Measurements from ENCODE around the gene SLC37A4.
A peak's percentile ranks its signal among the peaks of the same experiment; 100 is the strongest.

Gene SLC37A4

GRCh38 chr11:119015054-119015611 lies 15.5 kb downstream of the SLC37A4 start:
- Histone ChIP-seq H3K36me3 (ENCODE audit: insufficient read depth, low read length) (peaks cover 78% of the 10 kb centered on the region), H3K27me3 (ENCODE audit: insufficient read depth, low read length) (no peaks in the 10 kb centered on the region), H3K9ac (ENCODE audit: low read depth, low read length) (no peak overlapping the region), H3K9me3 (ENCODE audit: insufficient read depth, low read depth, low read length) (no peaks in the 10 kb centered on the region), H3K27ac (ENCODE audit: low read depth, low read length) (peak overlapping the region; percentile 10; the same call in 1 of the 2 replicates), H3K4me3 (ENCODE audit: low read length) (no peak overlapping the region), H3K4me1 (ENCODE audit: insufficient read depth, low read length) (peaks cover 13% of the 10 kb centered on the region)
- 82% methylated on average over 8 of the region's 8 CpGs for WGBS

DNA sequence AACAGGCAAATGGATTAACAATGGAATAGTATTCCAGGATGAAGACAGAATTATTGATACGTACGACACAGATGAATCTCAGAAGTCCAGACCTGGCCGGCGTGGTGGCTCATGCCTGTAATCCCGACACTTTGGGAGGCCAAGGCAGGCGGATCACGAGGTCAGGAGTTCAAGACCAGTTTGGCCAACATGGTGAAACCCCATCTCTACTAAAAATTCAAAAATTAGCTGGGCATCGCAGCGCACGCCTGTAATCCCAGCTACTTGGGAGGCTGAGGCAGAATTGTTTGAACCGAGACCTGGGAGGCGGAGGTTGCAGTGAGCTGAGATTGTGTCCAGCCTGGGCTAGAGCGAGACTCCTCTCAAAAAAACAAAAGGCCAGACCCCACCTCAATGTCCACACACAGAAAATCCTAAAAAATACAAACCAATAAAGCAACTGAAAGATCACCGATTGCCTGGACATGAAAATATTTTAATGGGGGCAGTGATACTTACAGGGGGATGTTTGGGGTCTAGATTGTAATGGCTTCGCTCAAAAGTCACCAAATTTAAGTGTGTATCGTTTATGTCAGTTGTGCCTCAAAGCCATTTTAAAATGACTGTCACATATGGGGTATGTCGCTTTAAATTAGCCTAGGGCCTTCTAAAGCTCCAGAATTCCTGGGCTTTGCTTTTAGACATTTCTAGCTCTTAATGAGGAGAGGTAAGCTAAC lies 16.3 kb downstream of the SLC37A4 start:
- 92% methylated on average over 17 of the region's 17 CpGs for WGBS
- no peak overlapping the region for H3K9ac ChIP-seq (ENCODE audit: low read depth, low read length)
- peaks cover 80% of the 10 kb centered on the region for H3K36me3 ChIP-seq (ENCODE audit: insufficient read depth, low read length)
- H3K27me3 ChIP-seq (ENCODE audit: insufficient read depth, low read length) = no peaks in the 10 kb centered on the region
- peak overlapping the region; percentile 10; the same call in 1 of the 2 replicates for H3K27ac ChIP-seq (ENCODE audit: low read depth, low read length)
- H3K9me3 ChIP-seq (ENCODE audit: insufficient read depth, low read depth, low read length) = no peaks in the 10 kb centered on the region
- peaks cover 7% of the 10 kb centered on the region; the same call in 1 of the 2 replicates for H3K4me1 ChIP-seq (ENCODE audit: insufficient read depth, low read length)
- no peak overlapping the region for H3K4me3 ChIP-seq (ENCODE audit: low read length)

- H3K27me3 ChIP-seq (ENCODE audit: insufficient read depth, low read length) = no peaks in the 10 kb centered on the region
- no peak overlapping the region for H3K4me3 ChIP-seq (ENCODE audit: low read length)
- H3K4me1 ChIP-seq (ENCODE audit: insufficient read depth, low read length) = peaks cover 7% of the 10 kb centered on the region; the same call in 1 of the 2 replicates
- 91% methylated on average over 2 of the region's 3 CpGs for WGBS
- no peak overlapping the region for H3K27ac ChIP-seq (ENCODE audit: low read depth, low read length)
- H3K36me3 ChIP-seq (ENCODE audit: insufficient read depth, low read length) = peaks cover 94% of the 10 kb centered on the region
- H3K9me3 ChIP-seq (ENCODE audit: insufficient read depth, low read depth, low read length) = no peaks in the 10 kb centered on the region
- no peak overlapping the region for H3K9ac ChIP-seq (ENCODE audit: low read depth, low read length)
Measured at GRCh38 chr11:119012629-119013170, 18.0 kb downstream of the SLC37A4 start.

DNA sequence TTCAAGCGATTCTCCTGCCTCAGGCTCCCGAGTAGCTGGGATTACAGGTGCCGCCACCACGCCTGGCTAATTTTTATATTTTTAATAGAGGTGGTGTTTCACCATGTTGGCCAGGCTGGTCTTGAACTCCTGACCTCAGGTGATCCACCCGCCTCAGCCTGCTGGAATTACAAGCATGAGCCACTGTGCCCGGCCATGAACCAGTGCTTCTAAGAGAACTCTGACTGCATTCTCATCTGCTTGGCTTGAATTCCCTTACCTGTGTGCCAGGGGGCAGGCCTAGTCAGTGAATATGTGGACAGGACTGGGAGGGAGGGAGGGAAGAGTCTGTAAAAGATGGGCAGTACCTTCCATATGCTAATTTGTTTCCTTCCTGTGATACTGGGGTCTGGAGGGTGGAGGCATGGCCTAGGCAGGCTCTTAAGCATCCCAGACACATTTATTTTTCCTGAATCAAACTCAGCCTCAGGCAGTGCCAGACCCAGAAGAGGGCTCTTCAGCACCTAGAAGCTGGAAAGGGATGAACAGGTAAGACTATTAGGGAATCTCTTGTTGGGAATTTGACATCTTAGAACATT lies 19.1 kb downstream of the SLC37A4 start:
- Histone ChIP-seq H3K27me3 (ENCODE audit: insufficient read depth, low read length) (no peaks in the 10 kb centered on the region), H3K4me3 (ENCODE audit: low read length) (no peak overlapping the region), H3K4me1 (ENCODE audit: insufficient read depth, low read length) (peaks cover 1% of the 10 kb centered on the region; the same call in 1 of the 2 replicates), H3K27ac (ENCODE audit: low read depth, low read length) (no peak overlapping the region), H3K9ac (ENCODE audit: low read depth, low read length) (no peak overlapping the region), H3K36me3 (ENCODE audit: insufficient read depth, low read length) (peaks cover 94% of the 10 kb centered on the region), H3K9me3 (ENCODE audit: insufficient read depth, low read depth, low read length) (no peaks in the 10 kb centered on the region)
- 95% methylated on average over 6 of the region's 6 CpGs for WGBS

DNA sequence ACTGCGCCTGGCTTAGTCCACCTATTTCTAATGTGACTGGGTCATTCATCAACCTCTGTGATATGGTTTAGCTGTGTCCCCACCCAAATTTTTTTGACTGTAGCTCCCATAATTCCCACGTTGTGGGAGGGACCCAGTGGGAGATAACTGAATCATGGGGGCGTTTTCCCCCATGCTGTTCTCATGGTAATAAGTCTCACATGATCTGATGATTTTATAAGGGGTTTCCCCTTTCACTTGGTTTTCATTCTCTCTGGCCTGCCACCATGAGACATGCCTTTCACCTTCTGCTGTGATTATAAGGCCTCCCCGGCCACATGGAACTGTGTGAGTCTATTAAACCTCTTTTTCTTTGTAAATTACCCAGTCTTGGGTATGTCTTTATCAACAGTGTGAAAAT lies 24.0 kb downstream of the SLC37A4 start:
- no peaks in the 10 kb centered on the region for H3K27me3 ChIP-seq (ENCODE audit: insufficient read depth, low read length)
- H3K36me3 ChIP-seq (ENCODE audit: insufficient read depth, low read length) = peaks cover 86% of the 10 kb centered on the region
- H3K9ac ChIP-seq (ENCODE audit: low read depth, low read length) = no peak overlapping the region
- H3K27ac ChIP-seq (ENCODE audit: low read depth, low read length) = no peak overlapping the region
- H3K4me1 ChIP-seq (ENCODE audit: insufficient read depth, low read length) = no peaks in the 10 kb centered on the region
- H3K4me3 ChIP-seq (ENCODE audit: low read length) = no peak overlapping the region
- no peaks in the 10 kb centered on the region for H3K9me3 ChIP-seq (ENCODE audit: insufficient read depth, low read depth, low read length)
- WGBS = 92% methylated on average over 3 of the region's 4 CpGs

- Histone ChIP-seq H3K36me3 (ENCODE audit: insufficient read depth, low read length) (peaks cover 65% of the 10 kb centered on the region), H3K4me3 (ENCODE audit: low read length) (no peak overlapping the region), H3K4me1 (ENCODE audit: insufficient read depth, low read length) (peaks cover 6% of the 10 kb centered on the region), H3K27me3 (ENCODE audit: insufficient read depth, low read length) (no peaks in the 10 kb centered on the region), H3K27ac (ENCODE audit: low read depth, low read length) (no peak overlapping the region), H3K9me3 (ENCODE audit: insufficient read depth, low read depth, low read length) (no peaks in the 10 kb centered on the region), H3K9ac (ENCODE audit: low read depth, low read length) (no peak overlapping the region)
- 91% methylated on average over 1 of the region's 1 CpG for WGBS
Measured at GRCh38 chr11:119000906-119001305, 29.8 kb downstream of the SLC37A4 start.

DNA sequence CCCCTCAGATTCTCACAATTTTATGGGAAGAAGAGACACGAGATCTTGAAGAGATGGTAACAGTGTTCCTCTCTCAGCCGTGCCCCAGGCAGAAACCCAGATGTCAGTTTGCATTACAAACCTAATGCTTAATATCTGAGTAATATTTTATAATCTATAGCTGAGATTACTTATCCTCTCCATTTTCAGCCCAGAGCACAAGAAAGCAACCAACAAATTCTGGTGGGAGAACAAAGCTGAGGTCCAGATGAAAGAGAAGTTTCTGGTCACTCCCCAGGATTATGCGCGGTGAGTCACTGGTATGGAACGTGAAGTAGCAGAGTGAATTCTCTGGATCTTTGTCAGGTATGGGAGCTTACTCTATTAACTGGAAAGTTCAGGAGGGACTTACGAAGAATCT lies 31.9 kb downstream of the SLC37A4 start:
- Histone ChIP-seq H3K9ac (ENCODE audit: low read depth, low read length) (peak overlapping the region; percentile 90), H3K4me1 (ENCODE audit: insufficient read depth, low read length) (peaks cover 6% of the 10 kb centered on the region), H3K36me3 (ENCODE audit: insufficient read depth, low read length) (peaks cover 51% of the 10 kb centered on the region), H3K4me3 (ENCODE audit: low read length) (peak overlapping the region; percentile 96), H3K27me3 (ENCODE audit: insufficient read depth, low read length) (no peaks in the 10 kb centered on the region), H3K27ac (ENCODE audit: low read depth, low read length) (peak overlapping the region; percentile 86), H3K9me3 (ENCODE audit: insufficient read depth, low read depth, low read length) (no peaks in the 10 kb centered on the region)
- 19% methylated on average over 4 of the region's 6 CpGs for WGBS

GRCh38 chr11:118998388-118998717 lies 32.3 kb downstream of the SLC37A4 start:
- WGBS = under 1% methylated on average over 19 of the region's 19 CpGs
- no peaks in the 10 kb centered on the region for H3K9me3 ChIP-seq (ENCODE audit: insufficient read depth, low read depth, low read length)
- H3K27ac ChIP-seq (ENCODE audit: low read depth, low read length) = peak overlapping the region; percentile 86
- peak overlapping the region; percentile 96 for H3K4me3 ChIP-seq (ENCODE audit: low read length)
- H3K4me1 ChIP-seq (ENCODE audit: insufficient read depth, low read length) = peaks cover 6% of the 10 kb centered on the region
- peaks cover 51% of the 10 kb centered on the region for H3K36me3 ChIP-seq (ENCODE audit: insufficient read depth, low read length)
- peak overlapping the region; percentile 90 for H3K9ac ChIP-seq (ENCODE audit: low read depth, low read length)
- H3K27me3 ChIP-seq (ENCODE audit: insufficient read depth, low read length) = no peaks in the 10 kb centered on the region

DNA sequence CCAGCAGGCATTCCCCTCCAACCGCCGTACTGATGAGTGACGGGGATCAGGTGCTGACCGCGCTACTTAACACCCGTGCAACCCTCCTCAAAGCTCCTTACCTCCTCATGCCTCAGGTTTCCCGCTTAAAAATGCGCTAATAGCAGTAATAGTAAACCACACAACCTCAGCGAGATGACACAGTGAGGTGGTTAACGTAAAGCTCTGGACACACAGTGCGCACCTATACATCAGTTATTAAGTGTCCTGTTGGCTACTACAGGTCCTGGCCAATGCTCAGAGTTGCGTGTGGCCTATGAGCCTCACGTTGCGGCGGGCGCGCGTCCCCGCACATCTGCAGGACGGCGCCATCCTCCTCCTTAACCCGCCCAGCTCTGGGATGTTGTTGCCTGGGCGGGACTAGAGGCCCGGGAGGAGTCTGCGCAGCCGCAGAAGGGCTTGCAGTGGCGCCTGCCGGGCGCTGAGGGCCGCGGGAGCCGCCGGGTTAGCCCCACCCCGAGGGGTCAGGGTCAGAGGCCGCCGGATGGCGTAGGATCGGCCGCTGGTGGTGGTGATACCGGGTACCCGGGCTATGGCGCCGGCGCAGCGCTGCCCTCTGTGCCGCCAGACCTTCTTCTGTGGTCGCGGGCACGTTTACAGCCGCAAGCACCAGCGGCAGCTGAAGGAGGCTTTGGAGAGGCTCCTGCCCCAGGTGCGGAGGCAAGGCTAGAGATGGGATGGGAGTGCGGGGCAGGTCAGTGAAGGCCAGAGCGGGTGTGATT lies 32.9 kb downstream of the SLC37A4 start, which contains the start of gene CENATAC:
TSS of gene CENATAC (plus strand) at position 512 of the 761 bp plus-strand sequence. CDS start at position 572, 60 bp downstream.
- peak within 1 kb of the TSS; percentile 90 for H3K9ac ChIP-seq (ENCODE audit: low read depth, low read length)
- peaks cover 46% of the 10 kb centered on the region for H3K36me3 ChIP-seq (ENCODE audit: insufficient read depth, low read length)
- no peaks in the 10 kb centered on the region for H3K27me3 ChIP-seq (ENCODE audit: insufficient read depth, low read length)
- peaks cover 1% of the 10 kb centered on the region; the same call in 1 of the 2 replicates for H3K9me3 ChIP-seq (ENCODE audit: insufficient read depth, low read depth, low read length)
- peaks cover 6% of the 10 kb centered on the region for H3K4me1 ChIP-seq (ENCODE audit: insufficient read depth, low read length)
- peak within 1 kb of the TSS; percentile 86 for H3K27ac ChIP-seq (ENCODE audit: low read depth, low read length)
- WGBS = under 1% methylated on average over 54 of the region's 54 CpGs
- peak within 1 kb of the TSS; percentile 96 for H3K4me3 ChIP-seq (ENCODE audit: low read length)

DNA sequence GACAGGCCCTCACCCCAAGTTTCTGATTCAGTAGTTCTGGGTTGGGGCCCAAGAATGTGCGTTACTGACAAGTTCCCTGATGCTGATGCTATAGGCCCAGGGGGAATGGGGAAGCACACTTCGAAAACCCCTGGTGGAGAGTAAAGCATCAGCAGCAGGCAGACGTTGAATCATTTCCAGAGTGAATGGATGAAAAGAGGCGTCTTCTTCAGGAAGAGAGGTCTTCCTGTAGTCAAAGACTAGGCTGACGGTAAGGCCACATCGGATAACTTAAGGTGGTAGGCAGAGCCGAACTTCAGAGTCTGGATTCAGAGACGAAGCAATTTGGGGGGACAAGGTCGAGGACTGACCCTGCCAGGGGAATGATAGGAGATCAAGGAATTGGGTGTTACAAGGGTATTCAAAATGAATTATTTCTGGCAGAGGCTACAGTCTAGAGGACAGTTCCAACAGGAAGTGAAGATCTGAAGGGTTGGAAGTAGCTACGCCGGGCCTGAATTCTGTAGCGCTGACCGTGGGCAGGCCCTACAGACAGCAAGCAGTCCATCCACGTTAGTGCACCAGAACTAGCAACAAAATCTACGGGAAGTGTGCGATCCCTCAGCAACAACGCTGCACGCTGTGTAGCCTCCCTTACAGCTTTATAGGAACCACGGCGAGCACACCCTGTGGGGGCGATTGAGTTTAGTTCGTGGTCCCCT lies 33.6 kb downstream of the SLC37A4 start:
- H3K9me3 ChIP-seq (ENCODE audit: insufficient read depth, low read depth, low read length) = peaks cover 2% of the 10 kb centered on the region; the same call in 1 of the 2 replicates
- peaks cover 6% of the 10 kb centered on the region for H3K4me1 ChIP-seq (ENCODE audit: insufficient read depth, low read length)
- H3K27me3 ChIP-seq (ENCODE audit: insufficient read depth, low read length) = no peaks in the 10 kb centered on the region
- 26% methylated on average over 22 of the region's 22 CpGs for WGBS
- peak overlapping the region; percentile 96 for H3K4me3 ChIP-seq (ENCODE audit: low read length)
- H3K9ac ChIP-seq (ENCODE audit: low read depth, low read length) = peak overlapping the region; percentile 90
- H3K36me3 ChIP-seq (ENCODE audit: insufficient read depth, low read length) = peaks cover 39% of the 10 kb centered on the region
- peak overlapping the region; percentile 76 for H3K27ac ChIP-seq (ENCODE audit: low read depth, low read length)
